NCI-H1436 treated with DMSO at 0.1 percent for 48 hours (cell line): Measurements from ENCODE around the gene CYB5B.

Source experiments
- DNase-seq: peaks from one replicate; lab custom pipeline; 2025; lab: John Stamatoyannopoulos, UW

The CYB5B gene, protein sequence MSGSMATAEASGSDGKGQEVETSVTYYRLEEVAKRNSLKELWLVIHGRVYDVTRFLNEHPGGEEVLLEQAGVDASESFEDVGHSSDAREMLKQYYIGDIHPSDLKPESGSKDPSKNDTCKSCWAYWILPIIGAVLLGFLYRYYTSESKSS

GRCh38 chr16:69424053-69424934, at the start of gene CYB5B:
Gene CYB5B, plus strand, starts transcription at chr16:69424619. Its CDS starts 65 bp downstream, at chr16:69424684.
- DNase-seq: peak; percentile 99

GRCh38 chr16:69376393-69377059, 47.9 kb upstream of the CYB5B start:
- no peak for DNase-seq

- DNase-seq: no peak
Measured at GRCh38 chr16:69378036-69378435, 46.4 kb upstream of the CYB5B start.

- DNase-seq: no peak
Measured at GRCh38 chr16:69378760-69379159, 45.7 kb upstream of the CYB5B start.

- no peak for DNase-seq
Measured at GRCh38 chr16:69381231-69381630, 43.2 kb upstream of the CYB5B start.

GRCh38 chr16:69382421-69382820, 42.0 kb upstream of the CYB5B start:
- DNase-seq: no peak

DNA sequence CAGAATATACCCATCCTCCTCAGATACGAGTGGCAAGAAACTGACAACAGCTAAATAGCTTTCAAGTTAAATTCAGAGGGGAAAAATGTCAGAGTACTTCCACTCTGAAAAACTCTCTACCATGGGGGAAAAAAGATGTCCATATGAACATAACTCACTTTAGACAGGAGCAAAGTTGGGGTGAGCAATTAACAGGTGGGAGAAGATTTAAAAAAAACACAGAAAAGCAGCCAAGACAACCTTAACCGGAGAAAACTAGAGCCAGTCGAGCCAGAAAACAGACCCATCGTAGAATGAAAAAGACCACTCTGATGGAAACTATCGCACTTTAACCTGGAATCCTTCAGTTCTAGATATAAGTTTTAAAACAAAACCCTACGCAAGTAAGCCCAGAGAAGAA, 39.4 kb upstream of the CYB5B start:
- no peak for DNase-seq

DNA sequence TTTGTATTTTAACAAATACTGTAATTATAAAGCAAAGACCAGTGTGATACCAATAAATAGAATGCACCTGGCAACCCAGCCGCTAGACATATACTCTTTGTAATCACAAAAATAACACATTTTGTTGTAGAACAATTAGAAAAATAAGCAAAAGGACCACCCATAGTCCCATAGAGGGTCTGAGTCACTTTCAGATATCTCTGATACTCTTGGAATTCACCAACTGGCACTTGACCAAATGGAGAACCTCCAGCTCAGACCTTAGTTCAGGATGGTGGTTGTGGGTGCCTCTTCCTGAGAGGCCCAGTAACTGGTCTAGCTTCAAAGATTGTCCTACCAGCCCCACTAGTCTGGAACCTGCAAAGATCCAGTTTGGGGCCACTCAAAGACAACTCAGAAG, 37.8 kb upstream of the CYB5B start:
- DNase-seq: no peak

DNA sequence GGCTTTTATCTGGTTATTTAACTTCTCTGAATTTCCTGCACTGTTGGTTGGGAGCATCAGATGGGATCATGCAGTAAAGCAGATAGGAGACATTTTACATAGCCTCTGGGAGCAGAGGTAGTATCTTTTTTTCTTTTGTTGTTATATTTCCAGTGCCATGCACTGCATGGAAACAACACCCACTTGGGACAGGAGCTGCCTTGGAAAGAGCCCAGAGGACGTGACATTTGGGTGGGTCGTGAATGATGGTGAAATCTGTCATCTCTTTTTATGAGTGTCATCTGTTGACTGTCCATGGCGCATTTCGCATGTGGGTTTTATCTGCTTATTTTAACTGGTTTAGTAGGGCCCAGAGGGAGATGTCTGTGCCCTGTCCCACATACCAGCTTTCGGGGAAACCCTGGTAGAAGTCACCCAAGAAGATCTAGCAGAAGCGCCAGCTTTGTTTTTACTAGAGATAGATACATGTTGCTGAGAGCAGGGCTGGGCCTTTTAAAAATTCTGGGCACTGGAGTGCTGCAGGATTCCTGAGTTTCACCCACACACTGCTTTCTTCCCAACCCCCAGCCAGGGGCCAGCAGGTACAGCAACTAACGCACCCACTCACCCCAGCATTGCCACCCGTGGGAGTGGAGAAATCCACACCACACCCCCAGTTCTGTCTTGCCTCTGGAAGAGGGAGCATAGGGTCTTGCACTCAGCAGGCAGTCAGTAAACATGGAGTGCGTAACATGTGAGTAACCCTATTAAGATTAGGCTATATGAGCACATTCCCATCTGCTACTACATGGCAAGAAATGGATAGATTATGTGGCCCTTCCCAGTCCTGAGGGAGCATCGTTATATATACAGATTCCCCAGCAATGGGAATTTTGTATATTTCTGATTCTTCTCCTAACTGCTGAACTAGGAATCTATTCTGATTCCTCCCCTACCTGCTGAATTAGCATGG, 30.2 kb upstream of the CYB5B start:
- DNase-seq: no peak

GRCh38 chr16:69395859-69396186, 28.6 kb upstream of the CYB5B start:
- no peak for DNase-seq

DNA sequence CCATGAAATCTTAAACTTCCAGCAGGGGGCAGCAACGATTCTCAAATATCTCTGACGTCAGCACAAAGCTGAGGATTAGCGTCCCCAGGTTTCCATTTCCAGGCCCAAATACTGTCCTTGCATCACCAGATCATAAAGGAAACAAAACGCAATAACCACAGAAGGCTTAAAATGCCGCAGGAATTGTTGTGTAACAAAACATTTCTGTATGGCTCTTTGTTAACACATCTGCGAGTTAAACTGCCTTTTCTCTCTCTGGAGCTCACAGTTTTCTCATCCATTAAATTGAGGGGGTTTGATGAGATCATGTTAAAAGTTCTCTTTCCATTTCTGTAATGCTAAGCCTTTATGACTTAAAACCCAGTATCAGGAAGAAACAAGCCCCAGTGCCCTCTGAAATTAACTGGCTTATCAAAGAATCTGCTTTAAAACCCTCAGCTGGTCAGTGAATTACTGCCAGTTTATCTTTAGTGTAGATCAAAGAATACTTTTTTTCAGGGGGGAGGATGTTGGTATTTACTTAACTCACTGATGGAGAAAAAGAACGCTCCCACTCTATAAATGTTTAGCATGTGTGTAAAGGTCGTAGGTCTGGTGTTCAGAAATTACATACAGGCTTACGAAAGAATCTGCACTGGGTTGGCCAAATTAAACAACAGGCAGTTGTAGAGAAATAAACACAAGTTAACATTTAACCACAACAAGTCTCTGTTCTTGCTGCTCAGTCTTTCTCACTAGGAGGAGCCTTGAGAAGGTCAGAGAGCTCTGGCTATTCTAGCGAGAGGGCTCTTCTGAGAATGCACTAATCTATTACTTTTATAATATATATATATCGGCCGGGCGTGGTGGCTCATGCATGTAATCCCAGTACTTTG, 28.0 kb upstream of the CYB5B start:
- peak; percentile 37 for DNase-seq

DNA sequence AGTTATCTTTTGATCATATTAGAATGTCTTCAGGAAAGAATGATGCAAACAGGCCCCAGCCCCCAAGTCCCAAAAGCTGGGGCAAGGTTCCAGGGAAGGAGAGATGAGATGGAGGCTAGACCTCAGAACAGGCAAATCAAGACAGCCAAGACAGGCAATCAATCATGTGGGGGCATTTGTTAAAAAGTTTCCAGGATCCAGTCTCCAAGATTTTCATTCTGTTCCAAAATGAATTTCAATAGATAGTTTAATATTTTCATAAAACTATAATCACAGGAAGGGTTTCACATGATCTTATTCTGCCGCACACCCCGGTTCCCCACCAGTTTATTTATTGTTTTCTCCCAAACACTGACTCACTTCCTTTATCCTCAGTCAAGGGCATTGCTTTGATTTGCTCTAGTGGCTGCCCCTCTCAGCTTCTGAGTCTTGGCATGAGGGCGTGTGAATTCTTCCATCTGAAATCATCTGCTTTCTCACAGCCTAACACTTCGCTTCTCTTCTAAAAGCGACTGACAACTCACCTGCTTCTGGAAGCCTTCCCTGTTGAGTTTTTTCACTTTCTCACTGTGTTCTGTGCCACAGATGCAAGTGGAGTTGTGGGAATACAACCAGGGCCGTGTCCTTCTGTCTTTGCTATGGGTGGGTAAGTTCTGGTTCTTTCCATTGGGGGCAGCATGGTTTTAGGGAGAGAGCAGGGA, 26.4 kb upstream of the CYB5B start:
- no peak for DNase-seq

- no peak for DNase-seq
Measured at GRCh38 chr16:69399361-69399760, 25.1 kb upstream of the CYB5B start.

DNA sequence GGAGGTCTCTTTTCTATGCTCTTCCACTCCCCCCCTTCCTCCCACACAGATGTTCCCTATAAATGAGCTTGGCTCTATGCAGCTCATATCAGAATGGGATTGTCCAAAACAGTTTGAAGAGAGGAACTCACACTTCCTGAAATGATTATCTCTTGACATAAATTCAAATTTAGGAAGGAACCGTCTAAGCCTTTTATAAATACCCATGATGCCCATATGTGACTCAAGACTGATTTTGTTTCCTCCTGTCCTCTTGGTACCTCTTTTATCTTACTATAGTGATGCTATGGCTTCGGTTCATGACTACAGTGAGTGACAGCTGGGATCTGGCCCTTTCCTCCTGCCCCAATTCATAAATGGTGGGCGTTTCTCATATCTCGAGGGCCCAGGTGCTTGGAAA, 22.0 kb upstream of the CYB5B start:
- DNase-seq: no peak

DNA sequence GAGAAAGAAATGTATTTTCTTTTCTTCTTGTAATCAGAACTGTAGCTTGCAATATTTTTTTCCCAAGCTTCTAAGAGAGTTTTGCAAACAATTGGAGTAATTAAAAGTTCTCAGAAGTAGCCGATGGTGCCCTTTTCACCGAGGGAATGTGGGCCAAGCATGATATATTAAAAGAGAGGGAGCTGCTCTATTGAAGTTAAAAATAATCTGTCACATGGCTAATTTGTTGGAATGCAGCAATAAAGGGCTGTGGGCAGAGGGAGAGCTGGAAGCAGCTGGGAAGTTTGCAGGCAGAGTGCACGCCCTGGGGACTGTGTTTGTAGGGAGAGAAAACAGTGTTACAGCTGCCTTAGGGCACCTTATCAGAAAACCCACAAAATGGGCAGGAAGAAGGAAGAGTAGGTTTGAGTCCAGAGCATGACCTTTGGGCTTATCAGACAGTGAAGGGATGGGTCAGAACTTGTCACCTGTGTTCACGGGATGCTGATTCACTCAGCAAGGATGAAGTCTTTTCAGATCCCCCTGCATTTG, 20.1 kb upstream of the CYB5B start:
- no peak for DNase-seq

GRCh38 chr16:69405326-69405725, 19.1 kb upstream of the CYB5B start:
- no peak for DNase-seq

DNA sequence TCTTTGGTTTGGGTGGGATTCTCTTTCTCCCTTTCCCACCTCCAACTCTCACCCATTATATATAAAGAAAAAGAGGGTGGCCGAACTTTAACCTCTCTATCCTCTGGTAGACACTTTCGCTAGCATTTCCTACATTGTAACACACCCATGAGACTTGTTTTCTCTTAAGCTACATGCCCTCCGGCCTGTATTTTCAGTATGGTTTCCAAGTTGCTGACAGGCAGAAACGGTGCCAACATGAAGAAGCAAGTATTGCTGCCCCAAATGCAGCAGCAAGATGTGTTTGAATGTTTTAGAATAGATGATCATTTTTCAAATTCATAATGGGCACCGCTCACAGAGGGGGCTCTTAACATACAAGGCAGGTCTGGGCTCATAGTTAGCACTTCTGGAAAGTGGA, 18.7 kb upstream of the CYB5B start:
- DNase-seq: no peak

GRCh38 chr16:69406780-69407331, 17.6 kb upstream of the CYB5B start:
- no peak for DNase-seq

DNA sequence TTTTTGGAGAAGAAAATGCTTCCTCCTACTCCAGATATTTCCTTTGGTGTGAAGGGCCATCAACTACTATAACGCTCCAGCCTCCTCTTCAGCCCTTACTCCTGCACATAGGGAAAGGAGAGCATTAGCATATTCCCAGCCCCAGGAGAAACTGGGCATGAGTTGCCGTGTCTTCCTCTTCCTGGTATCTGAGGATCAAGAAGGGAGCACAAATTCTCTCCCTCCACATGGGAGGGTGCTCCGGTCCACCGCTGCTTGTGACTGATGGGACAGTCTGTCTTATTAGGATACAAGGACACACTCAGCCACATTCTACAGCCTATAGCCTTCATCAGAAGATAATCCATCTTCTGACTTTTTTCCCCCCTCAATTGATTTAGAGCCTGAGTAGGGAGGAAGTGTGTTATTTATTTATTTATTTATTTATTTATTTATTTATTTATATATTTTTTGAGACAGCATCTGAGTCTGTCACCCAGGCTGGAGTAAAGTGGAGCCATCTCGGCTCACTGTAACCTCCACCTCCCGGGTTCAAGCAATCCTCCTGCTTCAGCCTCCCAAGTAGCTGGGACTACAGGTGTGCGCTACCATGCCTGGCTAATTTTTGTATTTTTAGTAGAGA, 16.6 kb upstream of the CYB5B start:
- DNase-seq: no peak
